GM19463 (cell line): Measurements from ENCODE around the gene TNS1.

Experiments used
- ATAC-seq: cut with Tn5 transposase; IDR thresholded peaks from one replicate; pipeline ENCODE4 v1.9.1; 2021; ENCODE audit warnings: mild to moderate bottlenecking, moderate library complexity; ENCODE audit not compliant: unreplicated experiment

The TNS1 gene

DNA sequence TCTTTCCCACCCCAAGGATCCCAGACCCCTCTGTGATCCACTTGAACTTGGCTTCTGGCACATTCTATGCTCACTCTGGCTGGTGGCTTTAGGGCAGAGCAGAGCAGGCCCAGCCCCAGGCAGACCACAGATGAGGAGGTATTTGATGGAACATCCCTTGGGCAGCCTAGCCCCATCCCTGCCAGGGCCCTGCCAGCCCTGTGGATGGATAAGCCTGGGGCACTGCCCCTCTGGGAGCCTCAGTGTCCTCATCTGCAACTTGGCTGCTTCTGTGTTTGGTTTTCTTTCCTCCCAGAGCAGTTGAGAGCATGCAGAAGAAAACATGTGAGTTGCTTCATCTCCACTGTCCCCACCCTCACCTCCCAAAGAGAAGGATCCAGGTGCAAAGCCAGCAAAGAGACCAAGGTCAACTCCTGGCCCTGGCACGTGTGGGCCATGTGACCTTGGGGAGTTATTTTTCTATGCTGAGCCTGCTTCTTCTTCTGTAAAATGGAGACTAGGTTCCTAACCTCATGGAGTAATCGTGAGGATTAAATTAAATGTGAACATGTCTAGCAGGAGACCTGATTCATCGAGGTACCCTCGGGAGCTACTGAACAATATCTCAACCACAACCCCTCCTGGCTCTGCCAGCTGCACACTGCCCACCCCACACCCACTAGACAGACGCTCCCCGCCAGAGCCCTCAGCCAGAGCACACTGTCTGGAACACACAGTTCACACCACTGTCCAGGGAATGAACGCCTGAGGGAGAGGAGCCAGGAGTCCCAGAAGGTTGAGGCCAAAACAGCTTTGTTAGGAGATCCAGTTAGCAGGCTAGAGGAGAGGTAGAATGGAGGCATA lies 14.6 kb upstream of the TNS1 start:
- no peak for ATAC-seq

DNA sequence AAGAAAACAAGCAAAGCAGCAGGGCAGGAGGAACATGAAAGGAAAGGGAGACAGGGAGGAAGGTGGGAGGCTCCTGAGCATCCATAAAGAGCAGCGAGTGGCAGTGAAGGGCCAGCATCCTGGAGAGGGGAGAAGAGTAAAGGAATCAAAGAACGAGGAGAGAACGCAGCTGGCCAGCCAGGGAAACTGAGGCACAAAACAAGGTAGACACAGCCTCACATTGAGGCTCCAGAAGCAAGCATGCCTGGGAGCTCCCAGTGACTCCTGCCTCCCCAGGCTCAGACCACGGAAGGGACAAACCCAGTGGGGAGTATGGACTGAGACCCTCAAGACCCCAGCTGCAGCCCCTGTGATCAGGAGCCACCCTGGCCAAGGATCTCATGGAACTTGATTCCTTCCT lies 14.0 kb upstream of the TNS1 start:
- no peak for ATAC-seq

DNA sequence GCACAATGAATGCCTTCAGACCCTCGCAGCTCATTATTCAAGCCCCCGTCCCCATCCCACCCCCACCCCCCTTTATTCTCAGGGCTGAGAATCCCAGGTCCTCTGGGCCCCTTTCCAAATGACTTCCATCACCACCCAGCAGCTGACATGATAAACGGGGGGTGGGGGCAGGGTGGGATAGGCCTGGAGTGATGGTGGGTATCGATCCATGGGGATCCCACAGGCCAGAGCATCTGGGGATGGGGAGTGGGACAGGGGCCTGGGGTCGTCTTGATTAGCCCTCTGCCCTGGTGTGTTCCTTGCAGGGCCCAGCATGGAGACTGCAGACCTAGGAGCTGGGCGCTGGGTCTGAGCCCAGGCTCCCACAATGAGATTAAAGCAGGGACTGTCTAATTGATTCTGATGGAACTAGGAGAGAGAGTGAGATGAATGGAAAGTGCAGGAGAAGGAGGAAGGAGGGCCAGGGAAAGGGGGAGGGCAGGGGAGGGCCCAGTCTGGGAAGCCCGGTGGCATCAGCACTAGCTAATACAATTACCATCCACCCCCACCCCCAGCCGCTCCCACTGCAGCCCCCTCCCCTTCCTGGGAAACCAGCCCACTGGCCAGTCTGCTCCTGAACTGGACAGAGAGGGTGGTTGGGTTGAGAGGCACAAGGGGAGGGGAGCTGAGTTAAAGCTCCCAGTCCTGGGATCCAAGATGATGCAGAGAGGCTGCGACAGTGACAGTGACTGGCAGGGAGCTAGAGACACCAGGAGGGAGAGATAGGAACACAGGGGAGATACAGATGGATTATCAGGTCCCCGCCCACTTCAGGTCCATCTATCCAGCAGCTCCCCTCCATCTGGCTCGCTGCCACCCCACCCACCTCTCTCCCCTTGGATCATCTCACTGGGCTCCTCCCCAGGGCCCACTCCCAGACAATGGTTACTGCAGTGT lies 13.1 kb upstream of the TNS1 start:
- no peak for ATAC-seq

GRCh38 chr2:218014706-218015585 lies 12.2 kb upstream of the TNS1 start:
- ATAC-seq: no peak

- ATAC-seq: no peak
These were observed 10.5 kb upstream of the TNS1 start for GRCh38 chr2:218013289-218013688.

DNA sequence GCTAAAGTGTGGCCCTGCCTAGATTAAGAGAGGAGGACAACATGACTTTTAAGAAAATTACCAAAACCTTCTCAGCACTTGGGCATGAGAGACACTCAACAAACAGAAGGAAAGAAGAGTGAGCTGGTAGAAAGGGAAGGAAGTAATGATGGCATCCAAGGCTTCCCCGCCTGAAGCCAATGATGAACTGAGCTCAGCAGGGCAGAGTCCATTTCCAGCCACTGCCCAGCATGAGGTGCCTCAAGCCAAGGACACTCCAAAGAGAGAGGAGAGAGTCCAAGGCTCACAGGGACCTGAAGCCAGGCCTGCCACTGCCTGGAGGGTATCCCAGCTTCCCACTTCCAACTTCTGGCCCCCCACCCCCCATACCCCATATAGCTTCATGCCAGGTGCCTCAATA lies 9.5 kb upstream of the TNS1 start:
- no peak for ATAC-seq

GRCh38 chr2:218011653-218012040 lies 8.9 kb upstream of the TNS1 start:
- ATAC-seq: no peak

DNA sequence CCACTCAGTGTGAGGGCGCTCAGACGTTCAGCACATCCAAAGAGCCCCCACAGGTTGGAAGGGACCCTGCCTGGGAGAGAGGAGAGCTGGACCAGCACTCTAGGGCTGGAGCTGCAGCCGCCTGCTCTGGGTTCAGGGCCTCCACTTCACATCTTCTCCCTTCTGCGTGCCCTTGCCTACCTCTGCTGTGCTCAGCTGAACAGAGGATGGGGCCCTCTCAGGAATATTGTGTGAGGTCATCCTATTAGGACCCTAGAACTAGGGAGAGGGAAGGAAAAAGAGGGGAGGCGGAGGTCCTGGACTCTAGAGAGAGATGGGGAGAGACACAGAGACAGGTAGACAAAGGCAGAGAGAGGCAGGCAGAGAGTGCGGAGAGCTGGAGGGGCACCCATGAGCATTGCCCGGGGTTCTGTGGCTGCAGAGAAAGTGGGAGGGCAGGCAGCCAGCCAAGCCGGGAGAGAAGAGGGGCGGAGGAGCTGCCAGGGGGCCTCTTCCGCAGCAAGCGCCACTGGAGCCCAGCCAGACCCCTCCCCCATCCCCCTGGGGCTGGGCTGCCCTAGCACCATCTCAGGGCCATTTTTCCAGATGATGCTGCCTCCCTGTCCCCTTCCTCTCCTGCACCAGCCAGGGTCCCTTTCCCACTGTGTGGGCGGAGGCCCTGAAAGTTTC lies 8.3 kb upstream of the TNS1 start:
- ATAC-seq: no peak

DNA sequence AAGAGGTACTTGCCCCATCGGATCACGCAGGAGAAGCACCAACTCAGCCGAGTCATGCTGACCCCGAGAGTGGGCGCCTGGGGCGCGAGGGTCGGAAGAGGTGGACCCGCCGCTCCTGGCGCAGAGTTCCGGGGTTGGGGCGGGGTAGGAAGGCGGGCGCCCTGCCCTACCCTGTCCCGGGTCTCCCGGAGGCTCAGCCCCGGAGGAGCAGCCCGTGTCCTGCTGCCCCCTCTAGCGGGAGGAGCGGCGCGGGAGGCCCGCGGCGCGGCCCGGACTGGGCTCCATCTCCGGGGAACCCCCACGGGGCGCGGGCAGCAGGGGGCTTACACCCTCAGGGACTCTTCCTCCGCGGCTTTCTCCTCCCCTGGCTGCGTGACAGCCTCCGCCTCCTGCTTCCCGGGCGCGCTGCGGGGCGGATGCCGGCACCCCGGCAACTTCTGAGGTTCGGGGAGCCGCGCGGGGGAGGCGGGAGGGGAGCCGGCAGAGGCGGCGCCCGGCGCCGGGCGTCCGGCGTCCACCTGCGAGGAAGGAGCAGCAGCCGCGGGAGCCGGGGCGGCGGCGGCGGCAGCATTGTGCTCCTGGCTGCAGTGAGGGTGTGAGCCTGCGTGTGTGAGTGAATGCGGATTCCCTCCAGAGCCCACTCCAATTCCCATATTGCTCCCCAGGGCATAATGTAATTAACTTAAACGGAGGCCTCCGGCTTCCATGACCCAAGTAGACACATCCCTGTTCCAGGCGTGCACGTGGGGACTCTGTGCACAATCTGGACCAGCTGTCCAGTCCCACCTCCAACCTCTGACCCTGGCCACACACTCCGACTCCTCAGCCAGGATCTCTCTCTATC lies 7.6 kb upstream of the TNS1 start:
- no peak for ATAC-seq

GRCh38 chr2:218009765-218010139 lies 7.0 kb upstream of the TNS1 start:
- no peak for ATAC-seq

GRCh38 chr2:218009231-218009630 lies 6.4 kb upstream of the TNS1 start:
- ATAC-seq: no peak

DNA sequence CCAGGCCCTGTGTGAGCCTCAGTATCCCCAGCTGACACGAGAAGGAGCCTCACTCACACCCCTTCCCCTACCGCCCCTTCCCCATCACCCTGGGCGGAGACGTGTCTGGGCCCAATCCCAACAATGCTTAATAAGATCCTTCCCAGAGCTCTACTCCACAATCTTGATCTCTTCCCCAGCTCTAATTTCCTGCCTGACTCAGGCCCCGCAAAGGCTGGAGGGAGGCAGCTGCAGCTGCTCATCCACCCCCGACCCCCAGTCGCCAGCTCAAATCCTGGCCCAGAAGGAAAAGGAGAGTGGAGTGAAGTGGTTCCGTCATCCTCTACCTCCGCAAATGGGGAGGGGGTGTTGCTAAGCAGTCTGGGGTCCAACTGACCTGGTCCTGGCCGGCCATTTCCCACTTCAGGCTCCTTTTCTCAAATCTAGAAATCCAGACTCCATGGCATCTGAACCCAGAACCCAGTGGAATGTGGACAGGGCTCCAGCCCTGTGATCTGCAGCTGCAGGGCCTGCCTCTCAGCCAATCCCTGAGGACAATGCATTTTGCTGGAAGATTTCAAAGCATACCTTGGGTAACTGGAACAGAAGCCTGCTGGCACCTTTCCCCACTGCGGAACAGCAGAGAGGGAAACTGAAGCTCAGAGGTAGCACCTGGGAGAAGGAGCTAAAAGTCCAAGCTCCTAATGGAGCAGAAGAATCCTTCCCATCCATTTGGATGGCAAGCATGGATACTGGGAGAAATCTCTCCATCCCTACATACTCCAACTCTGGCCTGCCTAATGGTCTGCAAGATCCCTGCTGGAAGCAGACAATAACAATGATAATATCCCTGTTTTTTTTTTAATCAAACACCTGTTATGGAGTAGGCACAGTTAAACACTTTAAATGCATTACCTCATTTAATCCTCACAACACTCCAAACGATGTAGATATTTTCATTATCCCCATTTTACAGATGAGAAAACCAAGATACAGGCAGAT lies 5.6 kb upstream of the TNS1 start:
- ATAC-seq: no peak

GRCh38 chr2:218006741-218007140 lies 3.9 kb upstream of the TNS1 start:
- no peak for ATAC-seq

- no peak for ATAC-seq
These were observed 2.7 kb upstream of the TNS1 start for GRCh38 chr2:218005486-218005885.

GRCh38 chr2:218005028-218005427 lies 2.2 kb upstream of the TNS1 start:
- no peak for ATAC-seq

GRCh38 chr2:218003981-218004419 lies 1.2 kb upstream of the TNS1 start:
- no peak for ATAC-seq

DNA sequence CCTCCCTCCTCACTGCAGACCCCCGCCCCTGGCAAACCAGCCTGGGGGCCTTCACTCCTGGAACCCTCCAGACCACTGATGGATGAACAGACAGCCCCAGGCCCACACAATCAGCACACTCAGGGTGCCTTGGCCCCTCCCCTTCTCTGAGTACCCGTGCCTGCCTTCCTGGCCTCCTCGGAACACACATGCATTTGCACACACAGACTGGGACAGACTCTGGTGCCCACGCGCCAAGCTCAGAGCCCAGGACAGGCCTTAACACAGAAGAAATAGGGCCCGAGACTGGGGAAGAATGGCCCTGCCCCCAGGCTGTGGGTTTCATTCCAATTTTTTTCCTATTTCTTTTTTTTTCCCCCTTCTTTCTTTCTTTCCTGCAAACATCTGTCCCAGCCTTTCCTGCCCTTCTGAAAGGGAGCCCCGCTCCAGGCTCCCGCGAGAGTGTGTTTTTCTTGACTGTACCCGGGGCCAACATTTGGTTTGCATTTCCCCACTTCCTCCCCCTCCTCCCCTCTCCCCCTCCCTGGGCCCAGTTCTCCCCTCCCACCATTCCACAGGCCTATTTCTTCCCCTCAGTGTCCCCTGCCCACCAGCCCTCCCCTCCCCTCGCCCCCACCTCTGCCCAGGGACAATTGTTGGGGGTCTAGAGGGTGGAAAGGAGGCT lies 618 bp upstream of the TNS1 start:
- ATAC-seq: no peak
